B cell (primary cell): ENCODE data around the gene PCNX4.

Experiments
- CTCF ChIP-seq: fragments of 200-600 bp; IDR thresholded peaks from one replicate; pipeline ENCODE4 v1.8.0; 2022; ENCODE audit warnings: antibody characterized with exemption, mild to moderate bottlenecking
- EZH2 ChIP-seq: IDR thresholded peaks from 2 replicates; pipeline ENCODE4 v1.6.1; 2012; ENCODE audit warnings: borderline replicate concordance, low read depth, mild to moderate bottlenecking, moderate library complexity, low read length; ENCODE audit not compliant: insufficient read depth, poor library complexity, severe bottlenecking

GRCh38 chr14:60184146-60184904 is 92.6 kb downstream of the PCNX4 start:
- TF ChIP-seq CTCF (peak; percentile 98), EZH2 (no peak)
